Epithelial cell of prostate (primary cell): ENCODE results near the gene CACNB1.
A peak's percentile ranks its signal among the peaks of the same experiment; 100 is the strongest.

Experiments
- DNase-seq: peaks from one replicate; pipeline ENCODE4 v3.0.0-alpha.2; 2011; ENCODE audit warnings: low read depth, low spot score
- H3K27ac ChIP-seq: fragments of 450-650 bp; 2 replicates; pipeline ENCODE4 v1.5.1; 2017; ENCODE audit warnings: mild to moderate bottlenecking

CACNB1 gene

DNA sequence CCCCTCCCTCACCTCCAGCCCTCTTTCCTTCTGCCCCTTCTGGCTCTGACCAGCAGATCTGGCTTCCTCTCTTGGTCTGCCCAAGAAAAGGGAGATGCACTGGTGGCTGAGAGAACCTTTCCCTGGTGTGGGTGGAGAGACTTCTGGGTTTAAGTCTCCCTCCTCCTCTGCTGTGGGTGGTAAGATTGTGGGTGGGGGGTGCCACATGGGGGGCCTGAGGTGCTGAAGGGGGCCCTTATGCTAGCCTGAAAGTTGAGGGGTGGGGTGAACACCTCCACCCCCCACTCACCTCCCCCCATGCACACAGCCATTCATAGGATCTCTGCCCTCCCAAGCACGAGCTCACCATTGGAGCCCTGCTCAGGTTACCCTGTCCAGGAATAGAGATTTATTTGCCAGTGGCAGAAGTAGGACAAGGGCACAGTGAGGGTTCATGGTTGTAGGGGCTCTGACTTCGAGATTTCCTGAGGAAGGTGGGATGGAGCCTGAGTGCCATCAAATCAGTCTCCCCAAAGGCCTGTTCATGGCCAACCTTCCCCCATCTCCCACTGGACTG, 30.0 kb upstream of the CACNB1 start:
- H3K27ac ChIP-seq: no peak overlapping the region
- DNase-seq: no peak

DNA sequence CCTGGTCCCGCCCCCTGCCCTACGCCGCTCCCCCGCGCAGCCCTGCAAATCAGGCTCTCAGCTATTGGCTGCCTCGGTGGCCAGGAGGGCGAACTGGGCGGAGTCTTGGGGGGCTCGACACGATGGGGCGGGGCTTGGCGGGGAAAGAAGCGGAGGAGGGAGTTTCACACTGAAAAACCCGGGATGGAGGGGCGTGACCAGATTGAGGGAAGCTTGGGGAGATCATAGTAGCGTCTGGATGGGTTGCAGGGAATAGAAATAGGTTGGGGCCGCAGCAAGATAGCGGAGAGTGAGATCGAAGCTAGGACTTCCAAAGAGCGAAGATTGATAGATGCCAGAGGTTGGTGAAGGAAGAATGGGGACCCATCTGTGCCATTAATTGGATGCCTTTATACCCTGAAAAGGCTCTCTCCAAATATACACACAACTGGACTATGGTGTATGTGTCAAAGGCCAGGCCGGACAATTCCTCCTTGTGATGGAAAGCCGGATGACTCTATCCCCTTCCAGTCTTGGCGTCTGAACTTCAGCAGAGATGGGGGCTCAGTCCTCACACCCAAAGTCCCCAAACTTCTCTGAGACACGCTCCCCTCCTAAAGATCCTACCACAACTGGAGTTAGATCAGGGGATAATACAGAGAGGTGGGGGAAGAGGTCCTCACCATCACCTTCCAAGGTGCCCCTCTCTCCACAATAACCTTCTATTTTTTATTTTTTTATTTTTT, 28.7 kb upstream of the CACNB1 start:
- no peak for DNase-seq
- no peak overlapping the region for H3K27ac ChIP-seq

DNA sequence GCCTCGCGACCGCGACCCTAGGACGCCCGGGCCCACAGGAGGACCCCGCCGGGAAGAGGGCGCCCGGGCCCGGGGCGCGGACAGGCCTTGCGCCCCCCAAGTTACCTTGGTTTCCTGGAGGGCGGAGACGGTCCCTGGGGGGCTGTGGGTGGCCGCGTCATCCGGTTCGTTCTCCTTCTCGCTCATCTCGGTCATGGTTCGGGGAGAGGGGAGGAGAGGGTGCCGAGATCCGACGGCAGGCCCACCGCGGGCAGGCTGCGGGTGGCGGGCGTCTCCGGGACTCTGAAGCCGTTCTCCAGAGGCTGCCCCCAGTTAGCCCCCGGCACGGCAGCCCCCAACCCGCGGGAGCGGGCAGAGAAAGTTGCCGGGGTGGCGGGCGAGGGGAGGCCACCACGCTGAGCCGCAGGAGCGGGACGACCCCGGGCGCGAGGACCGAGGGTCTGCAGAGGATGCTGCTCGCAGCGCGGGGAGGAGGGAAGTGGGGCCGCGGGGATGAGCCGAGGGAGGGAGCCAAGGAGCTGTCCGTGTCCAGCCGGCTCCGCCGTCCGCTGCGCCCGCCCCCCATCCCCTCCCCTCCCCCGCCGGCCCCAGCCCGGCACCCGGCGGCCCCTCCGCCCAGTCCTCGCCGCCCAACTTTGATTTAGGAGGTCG, 28.0 kb upstream of the CACNB1 start, which contains the start of gene STAC2:
TSS of gene STAC2 (minus strand) at position 638 of the 651 bp plus-strand sequence. CDS start at position 195, 443 bp downstream.
- no peak for DNase-seq
- H3K27ac ChIP-seq: no peak within 1 kb of the TSS

- no peak for DNase-seq
- H3K27ac ChIP-seq: no peak overlapping the region
Observed at GRCh38 chr17:39224778-39225307, 27.4 kb upstream of the CACNB1 start.

- no peak overlapping the region for H3K27ac ChIP-seq
- DNase-seq: no peak
Observed at GRCh38 chr17:39223907-39224777, 26.7 kb upstream of the CACNB1 start.

- H3K27ac ChIP-seq: no peak overlapping the region
- no peak for DNase-seq
Observed at GRCh38 chr17:39222866-39223834, 25.7 kb upstream of the CACNB1 start.

GRCh38 chr17:39222151-39222550, 24.7 kb upstream of the CACNB1 start:
- no peak overlapping the region for H3K27ac ChIP-seq
- no peak for DNase-seq

DNA sequence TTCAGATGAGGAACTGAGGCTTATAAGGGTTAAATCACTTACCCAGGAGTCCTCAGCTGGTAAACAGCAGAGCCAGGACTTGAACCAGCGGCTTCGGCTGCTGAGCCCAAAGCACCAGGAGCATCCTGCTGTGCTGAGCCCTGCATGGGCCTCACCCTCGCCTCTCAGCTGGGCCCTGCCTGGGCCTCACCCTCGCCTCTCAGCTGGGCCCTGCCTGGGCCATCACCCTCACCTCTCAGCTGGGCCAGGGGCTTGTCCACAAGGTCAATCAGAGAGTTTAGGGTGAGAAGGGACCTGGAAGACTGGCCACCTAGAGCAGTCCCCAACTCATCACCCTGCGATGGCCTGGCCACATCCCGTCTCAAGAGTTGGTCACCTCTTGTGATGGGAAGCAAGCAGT, 24.1 kb upstream of the CACNB1 start:
- DNase-seq: no peak
- H3K27ac ChIP-seq: no peak overlapping the region

DNA sequence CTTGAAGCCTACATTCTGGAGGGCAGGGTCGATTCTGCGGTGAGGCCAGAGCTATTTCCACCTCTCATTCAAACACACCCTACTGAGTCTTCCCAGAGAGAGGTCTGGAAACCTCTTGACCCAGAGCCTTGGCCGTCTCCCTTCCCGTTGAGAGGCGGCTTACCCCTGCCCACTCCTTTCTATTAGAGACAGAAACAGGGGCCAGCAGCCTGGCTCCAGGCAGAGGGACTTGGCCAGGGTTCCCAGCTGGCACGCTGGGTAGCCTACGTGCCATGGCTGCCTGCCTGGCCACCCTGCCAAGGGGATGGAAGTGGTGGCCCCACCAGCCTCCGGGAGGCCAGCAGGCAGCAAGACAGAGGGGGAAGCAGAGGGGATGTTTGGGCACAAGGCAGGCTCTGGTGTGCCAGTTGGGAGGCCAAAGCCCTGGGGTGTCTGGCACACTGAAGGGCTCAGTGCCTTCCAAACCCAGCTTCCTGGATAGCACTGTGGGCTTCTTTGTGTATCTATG, 22.2 kb upstream of the CACNB1 start:
- H3K27ac ChIP-seq: no peak overlapping the region
- DNase-seq: no peak

DNA sequence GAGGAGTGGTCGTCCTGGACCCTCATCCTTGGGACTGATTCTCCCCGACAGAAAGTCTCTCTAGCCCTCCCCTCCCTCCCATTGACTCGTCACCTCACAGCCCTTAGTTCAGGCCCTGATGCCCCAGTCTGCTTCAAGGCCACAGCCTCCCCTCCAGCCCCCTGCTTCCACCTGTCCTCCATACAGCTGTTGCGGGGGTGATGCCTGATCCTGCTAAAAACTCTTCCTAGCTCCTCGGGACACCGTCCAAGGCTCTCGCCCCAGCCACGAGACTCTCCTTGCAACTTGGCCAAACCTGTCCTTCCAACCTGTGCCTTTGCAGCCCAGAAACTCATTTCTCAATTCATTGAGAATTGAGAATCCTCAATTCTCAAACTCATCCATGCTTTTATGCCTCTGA, 21.4 kb upstream of the CACNB1 start:
- H3K27ac ChIP-seq: no peak overlapping the region
- no peak for DNase-seq

DNA sequence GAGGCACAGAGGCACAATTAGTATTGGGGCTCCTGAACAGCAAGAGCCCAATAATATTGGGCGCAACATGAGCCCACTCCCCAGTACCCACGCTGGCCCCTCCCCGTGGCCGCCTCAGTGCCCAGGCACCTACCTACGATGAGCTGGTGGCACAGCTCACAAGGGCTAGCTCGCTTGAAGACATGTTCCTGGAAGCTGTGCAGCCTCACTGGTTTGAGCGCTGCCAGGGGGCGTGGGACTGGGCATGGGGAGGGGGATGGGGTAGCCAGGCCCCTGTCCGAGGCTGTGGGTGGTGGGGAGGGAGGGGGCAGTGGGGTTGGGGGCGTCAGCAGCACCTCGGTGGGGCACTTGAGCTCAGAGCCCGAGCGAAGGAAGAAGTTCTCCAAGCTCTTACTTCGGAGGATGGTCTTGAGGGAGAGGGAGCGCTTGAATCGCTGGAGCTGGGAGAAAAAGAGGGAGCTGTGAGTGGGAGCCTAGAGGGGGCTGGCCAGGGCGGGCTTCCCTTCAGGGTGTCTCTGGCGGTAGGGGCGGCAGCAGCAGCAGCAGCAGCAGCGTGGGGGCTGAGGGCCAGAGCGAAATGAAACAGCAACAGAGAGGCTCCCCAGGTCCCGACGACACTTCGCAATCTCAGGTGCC, 20.4 kb upstream of the CACNB1 start:
- no peak overlapping the region for H3K27ac ChIP-seq

DNA sequence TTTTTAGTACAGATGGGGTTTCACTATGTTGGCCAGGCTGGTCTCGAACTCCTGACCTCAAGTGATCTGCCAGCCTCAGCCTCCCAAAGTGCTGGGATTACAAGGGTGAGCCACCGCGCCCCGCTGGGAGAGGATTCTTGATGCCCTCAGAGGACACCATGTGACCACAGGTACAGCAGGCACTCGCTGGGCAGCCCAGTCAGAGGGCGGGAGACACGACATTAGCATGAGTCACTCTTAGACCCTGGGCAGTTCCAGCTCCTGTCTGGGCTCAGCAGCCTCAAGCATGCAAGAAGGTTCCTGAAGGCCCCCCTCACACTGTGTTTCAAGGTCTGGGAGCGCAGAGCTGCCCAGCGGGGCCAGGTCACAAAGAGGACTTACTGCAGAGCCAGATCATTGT, 16.4 kb upstream of the CACNB1 start:
- DNase-seq: peak; percentile 16
- no peak overlapping the region for H3K27ac ChIP-seq

More for the DNA sequence above, 20.4 kb upstream of the CACNB1 start:
- DNase-seq: no peak

DNA sequence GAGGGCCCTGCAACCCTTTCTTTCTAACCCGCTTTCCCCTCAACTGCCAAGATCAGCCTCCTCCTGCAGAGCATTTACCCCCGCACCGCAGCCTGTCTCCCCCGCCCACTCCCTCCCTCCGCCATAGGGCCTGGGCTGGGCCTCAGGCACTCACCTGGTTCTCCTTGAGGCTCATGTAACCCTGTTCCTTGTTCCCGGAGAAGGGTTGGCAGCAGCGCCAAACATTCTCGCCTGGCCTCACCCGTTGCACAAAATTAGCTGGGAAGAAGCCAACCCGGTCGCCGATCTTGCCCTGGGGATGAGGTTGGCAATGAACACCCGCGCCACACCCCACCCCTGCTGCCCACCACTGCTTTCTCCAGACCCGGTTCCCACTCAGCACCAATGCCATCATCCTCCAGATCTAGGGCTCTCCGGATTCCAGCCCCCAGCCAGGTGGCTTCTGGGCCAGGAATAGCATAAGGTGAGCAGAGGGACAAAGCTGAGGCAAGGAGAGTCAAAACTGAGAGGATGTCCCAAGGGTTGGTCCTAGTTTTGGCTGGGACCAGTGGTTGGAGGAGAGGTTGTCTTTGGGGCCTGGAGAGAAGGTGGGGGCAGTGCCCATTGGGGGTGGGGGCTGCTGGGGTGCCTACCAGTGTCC, 15.5 kb upstream of the CACNB1 start:
- DNase-seq: no peak
- H3K27ac ChIP-seq: no peak overlapping the region

DNA sequence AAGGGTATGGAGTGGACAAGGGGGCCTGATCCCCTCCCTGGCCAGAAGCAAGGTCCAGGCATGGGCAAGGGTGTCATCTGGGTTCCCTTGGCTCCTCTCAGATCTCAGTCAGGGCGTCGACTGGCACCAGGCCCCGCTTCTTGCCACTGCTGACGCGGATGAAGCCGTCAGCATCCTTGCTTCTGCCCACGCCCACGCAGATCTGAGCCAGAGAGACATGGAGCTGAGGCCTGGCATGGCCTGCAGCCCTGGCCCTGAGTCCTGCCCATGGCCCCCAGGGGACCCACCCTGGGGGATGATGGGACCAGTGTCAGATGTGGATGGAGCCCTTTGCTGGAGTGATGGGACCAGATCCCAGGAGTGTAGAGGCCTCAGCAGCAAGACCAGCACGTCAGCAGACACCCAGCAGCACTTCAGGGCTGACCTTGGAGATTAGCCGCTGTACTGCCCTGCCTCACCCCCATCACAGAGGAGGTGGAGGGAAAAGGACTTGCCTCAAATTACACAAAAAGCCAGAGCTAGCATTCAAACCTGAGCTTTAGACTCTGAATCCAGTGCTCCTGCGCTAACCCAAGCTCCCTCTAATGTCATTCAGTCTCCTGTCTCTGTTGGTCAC, 14.8 kb upstream of the CACNB1 start:
- no peak overlapping the region for H3K27ac ChIP-seq
- DNase-seq: no peak

DNA sequence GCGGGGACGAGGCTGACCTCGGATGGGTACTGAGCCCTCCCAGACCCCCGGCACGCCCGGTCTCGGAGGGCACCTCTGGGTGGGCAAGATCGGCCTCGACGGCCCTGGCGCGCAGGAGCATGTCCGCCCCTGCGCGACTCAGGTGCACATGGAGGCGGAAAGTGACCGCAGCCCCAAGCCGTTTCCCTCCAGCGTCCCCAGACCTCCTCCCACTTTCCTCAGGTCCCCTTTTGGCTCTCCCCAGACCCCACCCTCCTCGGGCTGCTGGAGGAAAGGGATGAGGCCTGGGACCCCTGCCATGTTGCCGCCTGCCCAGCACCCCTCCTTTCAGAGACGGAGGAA, 12.6 kb upstream of the CACNB1 start:
- DNase-seq: no peak
- H3K27ac ChIP-seq: no peak overlapping the region

DNA sequence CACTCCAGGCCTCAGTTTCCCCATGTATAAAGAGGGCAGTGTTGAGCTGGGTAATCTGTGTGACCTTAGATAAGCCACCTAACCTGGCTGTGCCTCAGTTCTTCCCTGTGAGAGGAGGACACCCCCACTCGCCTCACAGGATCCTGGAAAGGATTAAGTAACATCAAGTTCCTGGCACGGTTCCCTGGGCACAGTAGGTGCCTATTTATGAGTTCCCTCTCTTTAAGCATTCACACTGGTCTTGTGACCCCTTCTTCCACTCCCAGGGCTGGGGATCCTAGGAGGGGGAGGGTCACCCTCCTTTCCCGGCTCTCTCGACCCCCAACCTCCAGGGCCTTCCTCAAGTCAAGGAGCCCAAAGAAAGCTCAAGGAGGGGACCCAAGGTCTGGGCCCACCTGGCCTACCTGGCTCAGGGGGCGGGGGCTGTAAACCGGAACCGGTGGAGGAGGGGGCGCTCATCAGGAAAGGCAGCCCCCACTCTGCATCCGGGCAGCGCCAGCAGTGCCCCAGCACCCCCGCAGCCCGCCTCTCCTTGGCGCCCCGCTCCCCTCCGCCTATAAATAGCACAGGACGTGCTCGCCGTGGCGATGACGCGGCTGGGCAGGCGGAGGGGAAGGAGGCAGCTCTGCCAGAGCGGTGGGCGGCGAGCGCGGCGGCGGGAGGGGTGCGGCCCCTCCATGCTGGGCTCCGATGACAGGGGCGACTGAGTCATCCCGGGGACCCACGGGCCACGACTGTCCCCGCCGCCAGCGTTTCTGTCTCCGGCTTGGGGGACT, 12.0 kb upstream of the CACNB1 start:
- no peak for DNase-seq
- no peak overlapping the region for H3K27ac ChIP-seq

GRCh38 chr17:39208893-39209292, 11.4 kb upstream of the CACNB1 start:
- no peak for DNase-seq
- H3K27ac ChIP-seq: no peak overlapping the region
